Posterior cingulate gyrus (tissue), 11 donors: Measurements from ENCODE around the gene LTN1.

ENCODE experiments used
- DNase-seq, 10 donors: peaks; one replicate each; pipeline versions ENCODE4 v3.0.0 to v3.0.0-alpha.2; 2020 to 2021; ENCODE audit warnings: mixed read lengths in 3 of 10
- intact Hi-C: fragments of 100-400 bp; cut with DNase I; formaldehyde crosslinking; loops from one replicate; pipeline ENCODE4 v1.15.1; 2023

Gene LTN1

DNA sequence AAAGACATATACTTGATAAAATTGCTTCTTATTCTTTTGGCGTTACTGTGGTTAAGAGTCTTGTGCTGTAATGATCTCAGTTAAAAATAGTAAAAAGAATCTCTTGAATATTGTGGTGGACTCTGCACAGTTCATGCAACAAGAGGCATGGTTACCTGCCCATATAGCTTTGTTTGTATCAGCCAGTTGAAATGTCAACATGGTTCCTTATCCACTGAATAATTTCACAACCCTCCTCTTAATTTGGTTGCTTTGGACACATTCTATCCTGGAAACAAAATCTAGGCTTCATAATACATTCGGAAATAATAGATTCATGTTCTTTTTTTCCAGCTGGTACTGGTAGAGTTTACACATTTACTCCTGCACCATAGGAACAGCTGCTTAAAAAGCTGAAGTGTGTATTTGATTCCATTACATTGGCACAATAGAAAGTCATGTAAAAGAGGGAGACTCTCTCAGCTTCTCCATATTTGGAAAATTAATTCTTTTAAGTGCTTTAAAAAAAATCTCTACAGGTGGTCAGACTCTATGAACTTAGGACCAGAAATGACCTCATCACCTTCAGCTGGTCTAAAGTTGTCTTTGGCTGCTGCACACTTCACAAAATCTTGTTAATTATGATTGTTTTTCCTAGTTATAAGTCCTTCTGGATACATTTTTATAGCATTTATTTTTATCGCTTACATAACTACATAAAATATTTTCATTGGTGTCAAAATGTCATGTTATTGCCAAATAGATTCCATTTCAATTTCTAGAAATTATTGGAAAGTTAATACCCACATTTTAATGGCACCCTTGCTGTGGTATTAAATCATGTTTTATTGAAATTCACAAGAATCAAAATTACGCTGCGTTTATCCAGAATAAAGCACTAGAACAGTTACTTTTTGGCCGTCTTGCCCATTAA lies 100.2 kb downstream of the LTN1 start:
- intact Hi-C loops: no loop called here
- DNase-seq: no peak

DNA sequence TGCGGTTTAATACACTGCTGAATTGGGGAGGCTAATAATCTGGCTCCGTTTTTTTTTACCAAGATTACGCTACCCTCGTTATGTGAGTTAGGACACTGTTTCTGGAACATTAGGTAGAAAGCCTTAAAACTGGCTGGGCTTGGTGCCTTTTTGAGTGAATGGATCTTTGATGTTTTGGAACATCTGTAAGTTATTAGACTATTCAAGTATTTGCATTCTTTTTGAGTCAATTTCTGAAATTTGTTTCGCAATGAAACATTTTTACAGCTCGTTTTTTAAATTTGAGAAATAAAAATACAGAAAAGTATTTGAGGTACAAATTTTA lies 106.9 kb downstream of the LTN1 start:
- intact Hi-C loops: no loop called here
- DNase-seq: no peak

DNA sequence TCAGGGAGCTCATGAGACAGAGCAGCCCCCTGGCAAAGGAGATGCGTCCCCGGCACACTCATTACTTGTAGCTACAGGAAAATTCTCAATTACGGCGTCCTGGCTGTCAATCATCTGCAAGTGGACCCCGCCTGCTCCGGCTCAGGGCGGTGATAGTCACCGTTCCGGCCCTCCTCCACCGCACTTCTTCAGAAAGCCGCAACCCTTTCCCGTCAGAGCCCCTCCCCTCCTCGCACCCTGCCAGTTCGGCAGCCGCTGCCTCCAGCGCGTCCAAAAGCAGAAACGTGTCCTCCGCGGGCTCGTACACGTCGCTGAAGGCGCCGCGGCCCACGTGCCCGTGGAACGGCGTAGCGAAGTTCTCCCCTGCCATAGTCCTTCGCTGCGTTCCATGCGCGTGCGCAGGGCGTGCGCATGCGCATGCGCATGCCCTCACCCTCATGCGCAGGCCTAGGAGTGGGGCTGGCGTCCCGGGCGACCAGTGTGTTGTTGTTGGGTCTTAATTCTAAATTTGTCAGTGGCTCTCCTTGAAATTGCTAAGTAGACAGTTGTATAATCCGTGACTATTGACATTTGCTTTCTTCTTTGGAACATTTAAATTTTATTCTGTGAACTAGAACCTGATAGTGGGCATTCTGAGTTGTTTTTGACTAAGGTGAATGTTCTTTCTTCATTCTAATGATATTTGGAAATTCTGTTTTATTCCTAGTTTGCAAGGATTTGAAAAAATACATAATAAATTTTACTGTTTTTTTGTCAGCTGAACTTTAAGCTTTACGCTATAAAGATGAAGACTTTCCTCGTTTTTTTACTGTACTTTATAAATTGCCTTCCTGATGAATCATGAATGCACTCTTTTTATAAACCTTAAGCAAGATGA lies 107.5 kb downstream of the LTN1 start:
- intact Hi-C loops: no loop called here
- DNase-seq: peak; percentile 72 to 98 (median 82)

DNA sequence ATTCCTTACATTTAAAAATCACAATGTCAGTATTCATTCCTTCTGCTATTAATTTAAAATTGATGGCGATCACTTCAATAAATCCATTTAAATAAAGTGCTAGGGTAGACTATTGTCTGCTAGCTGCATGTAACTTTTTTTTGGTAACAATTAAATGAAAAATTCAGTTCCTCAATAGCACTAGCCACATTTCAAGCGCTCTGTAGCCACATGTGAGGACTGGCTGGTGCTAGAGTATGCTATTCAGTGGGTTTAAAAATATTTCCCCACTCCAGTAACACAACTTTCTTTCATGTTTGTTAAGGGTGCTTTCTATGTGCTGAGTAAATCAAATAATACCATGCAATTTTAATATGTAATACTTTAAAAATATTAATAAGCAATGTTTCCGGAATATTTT lies 108.2 kb downstream of the LTN1 start:
- intact Hi-C loops: no loop called here
- DNase-seq: no peak

DNA sequence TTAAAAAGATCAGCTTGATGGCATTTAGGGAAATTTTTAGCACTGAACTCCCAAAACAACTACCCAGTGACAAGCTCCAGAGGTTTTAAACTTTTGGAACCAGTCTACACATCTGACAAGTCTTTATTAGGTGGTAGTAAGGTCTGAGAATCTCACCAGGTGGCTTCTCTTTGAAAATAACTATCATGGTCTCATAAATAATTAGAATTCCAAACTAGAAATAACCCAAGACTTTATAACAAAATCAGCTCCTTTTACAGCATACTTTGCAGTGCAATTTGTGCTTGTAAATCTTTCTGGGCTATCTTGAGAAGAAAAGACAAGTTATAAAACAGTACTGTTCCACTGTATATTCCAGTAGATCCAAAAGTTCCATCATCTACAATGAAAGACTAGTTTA lies 108.7 kb downstream of the LTN1 start:
- DNase-seq: no peak
- intact Hi-C loops: no loop called here

DNA sequence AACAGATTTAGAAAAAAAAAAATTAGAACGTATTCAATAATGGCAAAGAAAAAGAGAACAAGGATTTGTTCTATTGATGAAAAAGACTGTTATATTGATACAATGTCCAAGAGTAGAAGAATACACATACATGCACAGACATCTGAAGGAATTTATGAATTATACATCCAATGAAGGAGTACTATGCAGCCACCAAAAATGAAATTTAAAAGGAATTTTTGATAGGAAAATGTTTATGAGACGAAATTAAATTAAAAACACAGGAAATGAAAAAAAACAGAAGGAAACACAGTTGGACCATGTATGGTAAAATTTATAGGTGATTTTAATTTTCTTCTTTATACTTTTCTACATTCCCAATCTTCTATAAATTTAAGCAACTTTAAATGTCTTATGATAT lies 110.3 kb downstream of the LTN1 start:
- no peak for DNase-seq
- intact Hi-C loops: no loop called here
